ENCODE results near the gene AGAP2. TPM values are rescaled to one million over a fixed set of nuclear protein-coding genes. Genes with fewer than 3 reads are reported as not detected.

AGAP2 gene
- total and polyA plus RNA-seq, 9 of the 15 experiments (the other 6 are each of a cell fraction or from before 2014, with no cell fraction given): 0.04 to 0.77 (median 0.28) TPM; not detected in 1

DNA sequence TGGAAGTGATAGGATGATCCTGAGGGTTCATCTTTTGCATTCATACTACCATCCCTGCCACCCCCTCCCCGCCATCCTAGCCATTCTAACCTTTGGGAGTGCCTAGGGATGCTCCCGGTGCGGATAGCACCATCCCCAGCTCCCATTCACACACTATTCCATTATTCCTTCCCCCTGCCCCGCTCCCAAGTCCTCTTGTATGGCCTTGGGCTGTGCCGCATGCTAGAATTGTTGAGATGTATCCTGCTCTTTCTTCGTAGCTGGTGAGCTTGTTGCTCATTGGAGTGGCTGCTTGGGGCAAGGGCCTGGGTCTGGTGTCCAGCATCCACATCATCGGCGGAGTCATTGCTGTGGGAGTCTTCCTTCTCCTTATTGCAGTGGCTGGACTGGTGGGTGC lies 6.9 kb upstream of the AGAP2 start (continued):
- TF ChIP-seq, protein P1, sequence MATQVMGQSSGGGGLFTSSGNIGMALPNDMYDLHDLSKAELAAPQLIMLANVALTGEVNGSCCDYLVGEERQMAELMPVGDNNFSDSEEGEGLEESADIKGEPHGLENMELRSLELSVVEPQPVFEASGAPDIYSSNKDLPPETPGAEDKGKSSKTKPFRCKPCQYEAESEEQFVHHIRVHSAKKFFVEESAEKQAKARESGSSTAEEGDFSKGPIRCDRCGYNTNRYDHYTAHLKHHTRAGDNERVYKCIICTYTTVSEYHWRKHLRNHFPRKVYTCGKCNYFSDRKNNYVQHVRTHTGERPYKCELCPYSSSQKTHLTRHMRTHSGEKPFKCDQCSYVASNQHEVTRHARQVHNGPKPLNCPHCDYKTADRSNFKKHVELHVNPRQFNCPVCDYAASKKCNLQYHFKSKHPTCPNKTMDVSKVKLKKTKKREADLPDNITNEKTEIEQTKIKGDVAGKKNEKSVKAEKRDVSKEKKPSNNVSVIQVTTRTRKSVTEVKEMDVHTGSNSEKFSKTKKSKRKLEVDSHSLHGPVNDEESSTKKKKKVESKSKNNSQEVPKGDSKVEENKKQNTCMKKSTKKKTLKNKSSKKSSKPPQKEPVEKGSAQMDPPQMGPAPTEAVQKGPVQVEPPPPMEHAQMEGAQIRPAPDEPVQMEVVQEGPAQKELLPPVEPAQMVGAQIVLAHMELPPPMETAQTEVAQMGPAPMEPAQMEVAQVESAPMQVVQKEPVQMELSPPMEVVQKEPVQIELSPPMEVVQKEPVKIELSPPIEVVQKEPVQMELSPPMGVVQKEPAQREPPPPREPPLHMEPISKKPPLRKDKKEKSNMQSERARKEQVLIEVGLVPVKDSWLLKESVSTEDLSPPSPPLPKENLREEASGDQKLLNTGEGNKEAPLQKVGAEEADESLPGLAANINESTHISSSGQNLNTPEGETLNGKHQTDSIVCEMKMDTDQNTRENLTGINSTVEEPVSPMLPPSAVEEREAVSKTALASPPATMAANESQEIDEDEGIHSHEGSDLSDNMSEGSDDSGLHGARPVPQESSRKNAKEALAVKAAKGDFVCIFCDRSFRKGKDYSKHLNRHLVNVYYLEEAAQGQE (IDR thresholded peaks at IDR 0.05; ENCODE audit: borderline replicate concordance): no peak
- TF ChIP-seq, protein P1 (CRISPR knock-in tag; IDR thresholded peaks at IDR 0.05; ENCODE audit: low read depth): no peak
- TF ChIP-seq ZNF436 (CRISPR knock-in tag; IDR thresholded peaks at IDR 0.05) (peak; percentile 3; the same call in 1 of the 2 replicates), POLR2H (tag; IDR thresholded peaks at IDR 0.05; ENCODE audit: low read depth) (0 out of 2 replicates have a peak, but pooled peaks have one; percentile 61), MYC (IDR thresholded peaks at IDR 0.05; ENCODE audit: low read depth, low read length) (no peak), MYC (CRISPR knock-in tag; IDR thresholded peaks at IDR 0.05; ENCODE audit: borderline replicate concordance, low read depth) (peak; percentile 14; the same call in 1 of the 2 replicates), GABPA (tag; conservative IDR thresholded peaks at IDR 0.05; ENCODE audit: low read depth) (peak; percentile 59), ZBTB17 (CRISPR knock-in tag; IDR thresholded peaks at IDR 0.05) (peak; percentile 60; the same call in 1 of the 2 replicates), HMG20A (CRISPR knock-in tag; conservative IDR thresholded peaks at IDR 0.05) (no peak), CBX5 (IDR thresholded peaks at IDR 0.05; ENCODE audit: borderline replicate concordance, low read depth) (no peak), POLR2A (conservative IDR thresholded peaks at IDR 0.05) (peak; percentile 76), KAT8 (IDR thresholded peaks at IDR 0.05; ENCODE audit: low read depth) (no peak)
- TF ChIP-seq, protein P2, sequence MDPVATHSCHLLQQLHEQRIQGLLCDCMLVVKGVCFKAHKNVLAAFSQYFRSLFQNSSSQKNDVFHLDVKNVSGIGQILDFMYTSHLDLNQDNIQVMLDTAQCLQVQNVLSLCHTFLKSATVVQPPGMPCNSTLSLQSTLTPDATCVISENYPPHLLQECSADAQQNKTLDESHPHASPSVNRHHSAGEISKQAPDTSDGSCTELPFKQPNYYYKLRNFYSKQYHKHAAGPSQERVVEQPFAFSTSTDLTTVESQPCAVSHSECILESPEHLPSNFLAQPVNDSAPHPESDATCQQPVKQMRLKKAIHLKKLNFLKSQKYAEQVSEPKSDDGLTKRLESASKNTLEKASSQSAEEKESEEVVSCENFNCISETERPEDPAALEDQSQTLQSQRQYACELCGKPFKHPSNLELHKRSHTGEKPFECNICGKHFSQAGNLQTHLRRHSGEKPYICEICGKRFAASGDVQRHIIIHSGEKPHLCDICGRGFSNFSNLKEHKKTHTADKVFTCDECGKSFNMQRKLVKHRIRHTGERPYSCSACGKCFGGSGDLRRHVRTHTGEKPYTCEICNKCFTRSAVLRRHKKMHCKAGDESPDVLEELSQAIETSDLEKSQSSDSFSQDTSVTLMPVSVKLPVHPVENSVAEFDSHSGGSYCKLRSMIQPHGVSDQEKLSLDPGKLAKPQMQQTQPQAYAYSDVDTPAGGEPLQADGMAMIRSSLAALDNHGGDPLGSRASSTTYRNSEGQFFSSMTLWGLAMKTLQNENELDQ (CRISPR knock-in tag; IDR thresholded peaks at IDR 0.05; ENCODE audit: borderline replicate concordance): 0 out of 2 replicates have a peak, but pooled peaks have one; percentile 43
